H1 (cell line): Measurements from ENCODE around the gene CASP4. TPM values are rescaled to one million over a fixed set of nuclear protein-coding genes. Genes with fewer than 3 reads are reported as not detected.

ENCODE experiments used
- NANOG ChIP-seq: IDR thresholded peaks from 2 replicates; pipeline ENCODE4 v1.6.1; 2011; ENCODE audit warnings: low read length, low read depth, mild to moderate bottlenecking, inconsistent platforms; ENCODE audit not compliant: insufficient read depth, poor library complexity, severe bottlenecking
- SIRT6 ChIP-seq: IDR thresholded peaks from one replicate; pipeline ENCODE4 v1.7.1; 2012; ENCODE audit warnings: low read length, inconsistent platforms
- polyA plus RNA-seq, 7 experiments: library from polyadenylated mRNA; depleted of rRNA in 3 of 7; stranded (reverse) in 5 of 7; unstranded in 2 of 7; fragments of >200 nt in 5 of 7; fragments of 200-250 nt in 2 of 7; gene quantifications; 1 replicate in 5 of 7; 2 replicates in 1 of 7; 4 replicates in 1 of 7; pipeline versions ENCODE4 v1.2.1 to v1.2.3, GENCODE V29; 2011 to 2013; ENCODE audit warnings: missing spikeins in 2 of 7, mixed read lengths in 2 of 7
- total RNA-seq: library from RNA; stranded (reverse); fragmentation: NEBNext Ultra II Directional; extraction: Animal tissue kit (Norgen Biotek cat#: 25700); gene quantifications from 2 replicates; pipeline ENCODE4 v1.2.1, GENCODE V29; 2021

Gene CASP4
- total and polyA plus RNA-seq, 2 of the 8 experiments (the other 6 are each of a cell fraction or from before 2014, with no cell fraction given), result 0.09 TPM; not detected in 1

GRCh38 chr11:104943561-104943960 is 24.8 kb downstream of the CASP4 start (continued):
- TF ChIP-seq NANOG (no peak), SIRT6 (no peak)
